ENCODE measurements around the gene C9orf85.
A peak's percentile ranks its signal among the peaks of the same experiment; 100 is the strongest.
"Not testable (repeated sequence)": the region's sequence is repeated elsewhere in the genome, so short reads cannot be mapped to it uniquely, and the experiment has no call there.

Gene C9orf85

DNA sequence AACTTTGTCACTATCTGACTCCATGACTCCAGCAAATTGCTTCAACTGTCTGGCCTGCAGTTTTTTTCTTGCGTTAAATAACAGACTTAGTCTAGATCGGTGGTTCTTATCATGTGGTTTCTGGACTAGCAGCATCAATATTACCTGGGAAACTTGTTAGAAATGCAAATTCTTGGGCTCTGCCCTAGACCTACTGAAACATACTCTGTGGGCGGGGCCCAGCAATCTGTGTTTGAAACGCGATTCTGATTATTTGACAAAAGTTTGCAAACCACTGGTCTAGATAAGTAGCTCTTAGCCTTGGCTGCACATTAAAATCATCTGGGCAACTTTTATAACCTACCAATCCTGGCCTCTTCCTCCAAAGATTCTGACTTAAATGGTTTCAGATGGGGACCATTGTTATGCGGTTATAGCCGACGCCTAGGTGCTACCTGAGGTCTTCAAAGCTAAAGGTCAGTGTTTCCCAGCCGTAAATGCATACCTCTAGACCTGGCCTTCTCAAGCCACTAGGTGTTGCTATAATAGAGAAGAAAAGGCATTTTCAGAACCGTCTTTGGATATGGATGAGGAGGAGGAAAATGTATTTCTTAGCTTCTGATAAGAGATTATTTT, 74.0 kb downstream of the C9orf85 start:
- DNase-seq (ENCODE audit: low read depth): no peak
- no peak overlapping the region for H3K4me3 ChIP-seq (ENCODE audit: low read depth, low read length)

DNA sequence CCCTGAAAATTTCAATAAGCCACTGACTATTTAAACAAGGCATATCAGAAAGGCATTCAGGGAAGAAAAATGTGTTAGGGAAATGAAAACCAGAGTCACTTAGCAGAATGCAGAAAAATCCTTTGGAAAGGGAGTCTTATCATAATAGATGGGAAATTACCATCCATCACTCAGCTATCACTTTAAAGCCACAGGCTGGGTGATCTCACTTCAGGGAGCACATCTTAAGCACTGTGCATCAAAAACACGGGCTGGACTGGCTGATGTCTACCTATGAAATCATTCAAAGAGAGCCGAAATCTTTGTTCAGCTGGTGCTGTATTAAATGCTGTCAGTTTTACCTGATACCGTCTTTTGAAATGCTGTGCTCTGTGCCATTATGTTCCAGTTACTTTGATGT, 75.5 kb downstream of the C9orf85 start:
- no peak for DNase-seq (ENCODE audit: low read depth)
- H3K4me3 ChIP-seq (ENCODE audit: low read depth, low read length): no peak overlapping the region

DNA sequence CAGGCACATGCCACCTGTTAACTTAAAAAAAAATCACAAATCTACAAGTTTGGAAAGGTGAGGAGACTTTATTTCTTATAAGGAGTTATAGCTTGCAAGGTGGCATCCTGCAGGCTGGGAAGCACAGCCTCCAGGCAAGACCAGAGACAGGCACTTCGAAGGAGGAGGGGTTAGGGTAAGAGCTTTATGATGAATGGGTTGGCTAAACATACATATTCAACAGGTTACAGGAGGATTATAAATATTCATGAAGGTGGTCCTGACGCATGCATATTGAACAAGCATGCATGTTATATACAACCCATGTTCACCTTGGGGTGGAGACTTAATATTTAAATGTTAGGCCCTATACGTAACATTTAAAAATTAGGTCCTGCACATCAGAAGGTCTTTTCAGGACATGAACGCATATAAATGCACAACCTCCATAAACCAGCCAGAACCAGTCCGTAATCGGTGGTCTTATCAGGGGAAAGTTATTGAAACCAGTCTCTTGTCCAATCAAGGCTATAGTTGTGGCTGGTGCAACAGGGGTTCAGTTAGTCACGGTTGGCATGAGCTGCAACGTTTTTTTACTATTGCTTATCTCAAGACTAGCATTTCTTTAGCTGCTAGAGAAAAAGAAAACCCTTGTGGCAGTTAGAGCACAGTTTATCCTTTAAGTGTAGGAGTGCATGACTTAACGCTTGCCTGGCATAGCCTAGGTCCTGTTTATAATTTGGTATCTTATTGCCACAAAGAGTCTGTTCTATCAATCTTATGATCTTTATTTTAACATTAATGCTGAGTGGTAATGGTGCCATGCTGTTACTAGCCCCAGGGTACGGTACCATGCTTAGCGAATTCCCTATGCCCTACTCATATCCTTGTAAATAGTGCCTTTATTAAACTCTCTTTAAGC, 76.3 kb downstream of the C9orf85 start:
- no peak for DNase-seq (ENCODE audit: low read depth)
- H3K4me3 ChIP-seq (ENCODE audit: low read depth, low read length): no peak overlapping the region

DNA sequence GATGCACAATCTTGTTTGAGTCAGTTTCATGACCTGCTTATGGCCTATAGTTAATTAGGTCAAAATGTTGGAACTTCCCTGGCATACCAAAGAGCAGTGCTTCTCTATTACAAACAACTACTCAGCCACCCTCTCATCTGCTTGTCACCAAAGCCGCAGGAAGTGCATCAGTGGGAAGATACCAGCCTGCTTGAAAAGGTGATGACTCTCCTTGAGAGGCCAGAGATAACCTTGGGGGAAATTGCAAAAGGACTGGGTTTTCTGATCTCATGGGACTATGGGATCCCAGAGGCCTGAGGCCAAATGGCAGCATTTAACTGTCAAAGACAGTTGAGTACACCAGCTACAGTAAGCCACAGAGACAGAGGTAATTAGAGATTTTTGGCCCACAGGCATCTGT, 79.0 kb downstream of the C9orf85 start:
- H3K4me3 ChIP-seq (ENCODE audit: low read depth, low read length): no peak overlapping the region
- DNase-seq (ENCODE audit: low read depth): no peak

GRCh38 chr9:72005451-72005850, 94.0 kb downstream of the C9orf85 start:
- no peak for DNase-seq (ENCODE audit: low read depth)
- H3K4me3 ChIP-seq (ENCODE audit: low read depth, low read length): no peak overlapping the region

GRCh38 chr9:72006501-72006900, 95.1 kb downstream of the C9orf85 start:
- DNase-seq (ENCODE audit: low read depth): no peak

GRCh38 chr9:72007726-72008125, 96.3 kb downstream of the C9orf85 start:
- not testable (repeated sequence) for H3K4me3 ChIP-seq (ENCODE audit: low read depth, low read length); DNase-seq (ENCODE audit: low read depth)

More at GRCh38 chr9:72006501-72006900, 95.1 kb downstream of the C9orf85 start:
- H3K4me3 ChIP-seq (ENCODE audit: low read depth, low read length): no peak overlapping the region

DNA sequence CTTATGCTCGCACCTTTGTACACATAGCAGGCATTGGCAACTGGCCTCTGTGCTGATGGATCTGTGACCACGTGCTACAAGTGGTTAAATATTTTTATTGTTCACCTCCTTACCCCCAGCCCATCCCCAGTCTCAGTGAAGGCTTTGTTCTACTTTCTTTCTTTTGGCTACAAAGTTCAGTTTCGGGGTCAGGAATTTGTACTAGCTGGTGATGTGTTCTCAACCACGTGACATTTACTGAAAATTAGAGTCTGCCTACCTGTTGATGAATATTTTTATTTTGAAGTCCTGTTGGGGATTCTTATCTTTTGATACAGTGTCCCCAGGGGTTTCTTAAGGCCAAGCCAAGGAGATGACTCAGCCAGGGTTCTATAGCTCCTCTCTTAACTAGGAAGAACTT, 101.2 kb downstream of the C9orf85 start:
- H3K4me3 ChIP-seq (ENCODE audit: low read depth, low read length): no peak overlapping the region
- no peak for DNase-seq (ENCODE audit: low read depth)

GRCh38 chr9:72013292-72013760, 101.9 kb downstream of the C9orf85 start:
- H3K4me3 ChIP-seq (ENCODE audit: low read depth, low read length): no peak overlapping the region
- DNase-seq (ENCODE audit: low read depth): no peak

DNA sequence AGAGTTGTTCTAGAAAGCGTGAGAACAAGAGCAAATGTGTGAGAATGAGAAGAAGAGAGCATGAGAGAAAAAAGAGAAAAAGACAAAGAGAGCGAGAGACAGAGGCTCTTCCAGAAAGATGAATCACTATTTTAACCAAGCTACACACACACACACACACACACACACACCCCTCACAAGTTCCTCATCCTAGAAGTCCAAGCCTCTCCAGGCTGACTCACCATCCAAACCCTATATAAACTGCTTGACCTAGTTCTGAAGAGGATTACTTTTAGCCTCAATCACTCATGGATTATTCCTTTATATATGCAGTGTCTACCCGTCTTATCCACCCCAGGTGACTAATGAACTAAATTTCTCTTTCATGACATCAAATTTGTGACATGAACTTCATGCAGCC, 111.4 kb downstream of the C9orf85 start:
- peak; percentile 86 for DNase-seq (ENCODE audit: low read depth)
- H3K4me3 ChIP-seq (ENCODE audit: low read depth, low read length): no peak overlapping the region

Data from skeletal muscle cell (primary cell).